PC-3 (cell line): ENCODE data around the gene ARHGAP8. TPM values are rescaled to one million over a fixed set of nuclear protein-coding genes. Genes with fewer than 3 reads are reported as not detected.

Experiments used
- ATAC-seq: fragments of 200-7000 bp; cut with Tn5 transposase; 2 replicates; pipeline ENCODE4 v1.9.1; 2020; ENCODE audit warnings: mild to moderate bottlenecking, moderate library complexity
- BruUV-seq: library from RNA; stranded (reverse); fragments of 400-500 nt; replicated peaks from 2 replicates; lab custom pipeline; 2021; lab: Mats Ljungman, UMichigan
- CTCF ChIA-PET: fragments of 300-600 bp; sonication (Branson Sonifier 250); formaldehyde crosslinking; loops from one replicate; lab custom pipeline; 2022; ENCODE audit warnings: antibody characterized with exemption; lab: Charles Lee
- POLR2A ChIA-PET: fragments of 300-600 bp; sonication (Branson Sonifier 250); formaldehyde crosslinking; loops from one replicate; lab custom pipeline; 2022; ENCODE audit warnings: antibody characterized with exemption; ENCODE audit not compliant: unreplicated experiment; lab: Charles Lee
- DNase-seq: peaks from one replicate; pipeline ENCODE4 v3.0.0-alpha.2; 2015
- H2AFZ ChIP-seq: fragments of 300-600 bp; sonication (generic); 2 replicates; pipeline ENCODE4 v1.6.0; 2016; ENCODE audit warnings: antibody characterized with exemption, low read length
- H3F3A ChIP-seq: fragments of 300-600 bp; sonication (generic); one replicate; pipeline ENCODE4 v1.6.0; 2017; ENCODE audit warnings: antibody characterized with exemption, low read length, control low read depth, mild to moderate bottlenecking; ENCODE audit not compliant: unreplicated experiment
- H3K27ac ChIP-seq: fragments of 300-600 bp; sonication (generic); 2 replicates; pipeline ENCODE4 v1.5.1; 2016; ENCODE audit warnings: mild to moderate bottlenecking, low read length
- H3K27me3 ChIP-seq: fragments of 300-600 bp; sonication (generic); 2 replicates; pipeline ENCODE4 v1.6.1; 2016; ENCODE audit warnings: low read length, mixed read lengths
- H3K36me3 ChIP-seq: fragments of 300-600 bp; sonication (generic); 2 replicates; pipeline ENCODE4 v1.6.1; 2016; ENCODE audit warnings: low read depth, mixed run types, low read length, mixed read lengths
- H3K4me1 ChIP-seq: fragments of 300-600 bp; sonication (generic); 2 replicates; pipeline ENCODE4 v1.5.1; 2016; ENCODE audit warnings: low read length; ENCODE audit not compliant: insufficient read depth
- H3K4me2 ChIP-seq: fragments of 300-600 bp; sonication (generic); 2 replicates; pipeline ENCODE4 v1.6.0; 2016; ENCODE audit warnings: low read length
- H3K4me3 ChIP-seq: fragments of 300-600 bp; sonication (generic); 2 replicates; pipeline ENCODE4 v1.5.1; 2016; ENCODE audit warnings: mild to moderate bottlenecking, low read length, mixed read lengths
- H3K79me2 ChIP-seq: fragments of 300-600 bp; sonication (generic); 2 replicates; pipeline ENCODE4 v1.6.1; 2017; ENCODE audit warnings: low read length, mixed read lengths
- H3K9ac ChIP-seq: fragments of 300-600 bp; sonication (generic); 2 replicates; pipeline ENCODE4 v1.6.0; 2016; ENCODE audit warnings: mild to moderate bottlenecking, low read length
- H3K9me2 ChIP-seq: fragments of 300-600 bp; sonication (generic); replicated peaks from 2 replicates; pipeline ENCODE4 v1.6.1; 2016; ENCODE audit warnings: mixed run types, low read length, mixed read lengths
- H3K9me3 ChIP-seq: fragments of 300-600 bp; sonication (generic); 2 replicates; pipeline ENCODE4 v1.6.1; 2016; ENCODE audit warnings: low read length, mixed read lengths
- H4K20me1 ChIP-seq: fragments of 300-600 bp; sonication (generic); 2 replicates; pipeline ENCODE4 v1.6.1; 2016; ENCODE audit warnings: low read length, mixed read lengths
- CTCF ChIP-seq: fragments of 300-600 bp; sonication (generic); conservative IDR thresholded peaks from 2 replicates; pipeline ENCODE4 v1.5.1; 2017; ENCODE audit warnings: antibody characterized with exemption, low read depth, mild to moderate bottlenecking, low read length
- EZH2 ChIP-seq: fragments of 300-600 bp; sonication (generic); IDR thresholded peaks from one replicate; pipeline ENCODE4 v1.6.1; 2017; ENCODE audit warnings: antibody characterized with exemption, mild to moderate bottlenecking, low read length; ENCODE audit not compliant: unreplicated experiment
- EZH2phosphoT487 ChIP-seq: fragments of 300-600 bp; sonication (generic); IDR thresholded peaks from 2 replicates; pipeline ENCODE4 v1.6.1; 2018; ENCODE audit warnings: mild to moderate bottlenecking, antibody characterized with exemption, low read length, borderline replicate concordance
- intact Hi-C: fragments of 100-400 bp; cut with micrococcal nuclease; formaldehyde crosslinking; loops from 2 replicates; pipeline ENCODE4 v1.9.0; 2023
- total RNA-seq: library from RNA; depleted of rRNA; stranded (reverse); fragments of >200 nt; gene quantifications from 2 replicates; pipeline ENCODE4 v1.2.3, GENCODE V29; 2014

The ARHGAP8 gene
- total RNA-seq, 1 experiment from 2014 or later, result 30.9 TPM

- no peaks in the 10 kb centered on the region for H4K20me1 ChIP-seq
- H2AFZ ChIP-seq, result no peak overlapping the region
- no TSS peak for BruUV-seq
- CTCF ChIA-PET, result no interaction called here
- no peaks in the 10 kb centered on the region for H3F3A ChIP-seq
- POLR2A ChIA-PET, result no interaction called here
- no peak overlapping the region for H3K9ac ChIP-seq
- H3K27me3 ChIP-seq, result peaks cover 13% of the 10 kb centered on the region
- no peaks in the 10 kb centered on the region for H3K36me3 ChIP-seq
- no peak overlapping the region for H3K4me3 ChIP-seq
- H3K9me3 ChIP-seq, result no peaks in the 10 kb centered on the region
- DNase-seq (no peak), ATAC-seq (no peak)
- H3K79me2 ChIP-seq, result no peaks in the 10 kb centered on the region
- no peak for TF ChIP-seq EZH2
- no peak for TF ChIP-seq CTCF
- no peak for TF ChIP-seq EZH2phosphoT487
- intact Hi-C loops, result no loop called here
- no peak overlapping the region for H3K27ac ChIP-seq
- peaks cover 9% of the 10 kb centered on the region; the same call in 1 of the 2 replicates for H3K4me1 ChIP-seq
- no peaks in the 10 kb centered on the region for H3K9me2 ChIP-seq
- H3K4me2 ChIP-seq, result no peak overlapping the region
These were observed 124.5 kb downstream of the ARHGAP8 start for GRCh38 chr22:44876921-44877320.

- TF ChIP-seq CTCF, result no peak
- no peak for TF ChIP-seq EZH2phosphoT487
- no peak for TF ChIP-seq EZH2
- ATAC-seq, result no peak
- no peaks in the 10 kb centered on the region for H3K9me2 ChIP-seq
- H3K79me2 ChIP-seq, result no peaks in the 10 kb centered on the region
- no peak overlapping the region for H3K4me3 ChIP-seq
- DNase-seq, result no peak
- intact Hi-C loops, result no loop called here
- no peaks in the 10 kb centered on the region for H3K9me3 ChIP-seq
- H3K4me2 ChIP-seq, result no peak overlapping the region
- CTCF ChIA-PET, result no interaction called here
- no peak overlapping the region for H3K27ac ChIP-seq
- peaks cover 12% of the 10 kb centered on the region; the same call in 1 of the 2 replicates for H3K4me1 ChIP-seq
- no peaks in the 10 kb centered on the region for H4K20me1 ChIP-seq
- no peaks in the 10 kb centered on the region for H3F3A ChIP-seq
- no peak overlapping the region for H3K9ac ChIP-seq
- H2AFZ ChIP-seq, result no peak overlapping the region
- BruUV-seq, result no TSS peak
- H3K36me3 ChIP-seq, result no peaks in the 10 kb centered on the region
- peaks cover 15% of the 10 kb centered on the region for H3K27me3 ChIP-seq
- POLR2A ChIA-PET, result no interaction called here
These were observed 126.3 kb downstream of the ARHGAP8 start for GRCh38 chr22:44878483-44879300.

GRCh38 chr22:44879301-44879680 is 126.9 kb downstream of the ARHGAP8 start:
- no peak overlapping the region for H3K27ac ChIP-seq
- no peak overlapping the region for H3K9ac ChIP-seq
- H3K9me2 ChIP-seq, result no peaks in the 10 kb centered on the region
- no TSS peak for BruUV-seq
- H3K27me3 ChIP-seq, result peaks cover 15% of the 10 kb centered on the region
- no peak overlapping the region for H3K4me2 ChIP-seq
- H3K4me3 ChIP-seq, result no peak overlapping the region
- H3K9me3 ChIP-seq, result no peaks in the 10 kb centered on the region
- H3K36me3 ChIP-seq, result no peaks in the 10 kb centered on the region
- DNase-seq (no peak), ATAC-seq (no peak)
- ChIA-PET CTCF (no interaction called here), POLR2A (no interaction called here)
- no peaks in the 10 kb centered on the region for H4K20me1 ChIP-seq
- TF ChIP-seq EZH2 (no peak), CTCF (no peak), EZH2phosphoT487 (no peak)
- no peaks in the 10 kb centered on the region for H3K79me2 ChIP-seq
- H3K4me1 ChIP-seq, result peaks cover 12% of the 10 kb centered on the region; the same call in 1 of the 2 replicates
- H2AFZ ChIP-seq, result no peak overlapping the region
- intact Hi-C loops, result no loop called here
- H3F3A ChIP-seq, result no peaks in the 10 kb centered on the region
